Activated T-cell treated with anti-CD3 and anti-CD28 coated beads, Interleukin-2, amount 50 U/mL, for 4 hours (primary cell): ENCODE results near the gene CPEB4. TPM values are rescaled to one million over a fixed set of nuclear protein-coding genes. Genes with fewer than 3 reads are reported as not detected.

Source experiments
- ATAC-seq, 2 donors: fragments of 200-7000 bp; cut with Tn5 transposase; one replicate each; pipeline ENCODE4 v1.10.0; 2021
- DNase-seq: peaks from one replicate; pipeline ENCODE4 v3.0.0-alpha.2; 2020
- H3K27me3 Mint-ChIP-seq: one replicate; pipeline ENCODE4 v1.8.0; 2021; ENCODE audit warnings: low read depth, mixed read lengths
- H3K36me3 Mint-ChIP-seq: one replicate; pipeline ENCODE4 v1.8.0; 2022; ENCODE audit warnings: mixed read lengths; ENCODE audit not compliant: insufficient read depth
- H3K4me1 Mint-ChIP-seq: one replicate; pipeline ENCODE4 v1.8.0; 2021; ENCODE audit warnings: low read depth, mixed read lengths
- H3K4me3 Mint-ChIP-seq: one replicate; pipeline ENCODE4 v1.8.0; 2021; ENCODE audit warnings: mild to moderate bottlenecking, moderate library complexity, mixed read lengths
- H3K9me3 Mint-ChIP-seq: one replicate; pipeline ENCODE4 v1.8.0; 2021; ENCODE audit warnings: mixed read lengths
- total RNA-seq, 3 donors: library from RNA; stranded (reverse); gene quantifications; one replicate each; pipeline ENCODE4 v1.2.1, GENCODE V29; 2021

The CPEB4 gene
- total RNA-seq, 3 donors from 2014 or later: 14.4 to 17.2 (median 14.9) TPM

- peaks cover 2% of the 10 kb centered on the region for H3K27me3 Mint-ChIP-seq
- no peak overlapping the region for H3K4me3 Mint-ChIP-seq
- no peak for DNase-seq
- H3K36me3 Mint-ChIP-seq: no peaks in the 10 kb centered on the region
- no peaks in the 10 kb centered on the region for H3K9me3 Mint-ChIP-seq
- ATAC-seq: no peak
- H3K4me1 Mint-ChIP-seq: no peaks in the 10 kb centered on the region
Measured at GRCh38 chr5:173866858-173867679, 21.1 kb upstream of the CPEB4 start.

- Mint-ChIP-seq H3K36me3 (no peaks in the 10 kb centered on the region), H3K4me1 (no peaks in the 10 kb centered on the region), H3K27me3 (peaks cover 2% of the 10 kb centered on the region), H3K4me3 (no peak overlapping the region), H3K9me3 (no peaks in the 10 kb centered on the region)
- DNase-seq: no peak
- ATAC-seq: no peak
Measured at GRCh38 chr5:173868096-173868880, 19.9 kb upstream of the CPEB4 start.

GRCh38 chr5:173869316-173869715, 18.8 kb upstream of the CPEB4 start:
- H3K4me3 Mint-ChIP-seq: no peak overlapping the region
- H3K9me3 Mint-ChIP-seq: no peaks in the 10 kb centered on the region
- H3K36me3 Mint-ChIP-seq: no peaks in the 10 kb centered on the region
- H3K4me1 Mint-ChIP-seq: no peaks in the 10 kb centered on the region
- H3K27me3 Mint-ChIP-seq: peaks cover 2% of the 10 kb centered on the region
- no peak for DNase-seq
- ATAC-seq: no peak

- Mint-ChIP-seq H3K9me3 (no peaks in the 10 kb centered on the region), H3K36me3 (no peaks in the 10 kb centered on the region), H3K4me1 (no peaks in the 10 kb centered on the region), H3K27me3 (no peaks in the 10 kb centered on the region), H3K4me3 (no peak overlapping the region)
- ATAC-seq: no peak
- DNase-seq: no peak
Measured at GRCh38 chr5:173872957-173873305, 15.2 kb upstream of the CPEB4 start.

- H3K36me3 Mint-ChIP-seq: no peaks in the 10 kb centered on the region
- ATAC-seq (no peak), DNase-seq (no peak)
- no peaks in the 10 kb centered on the region for H3K27me3 Mint-ChIP-seq
- no peaks in the 10 kb centered on the region for H3K4me1 Mint-ChIP-seq
- H3K9me3 Mint-ChIP-seq: no peaks in the 10 kb centered on the region
- no peak overlapping the region for H3K4me3 Mint-ChIP-seq
Measured at GRCh38 chr5:173873306-173873922, 14.7 kb upstream of the CPEB4 start.

- ATAC-seq (no peak), DNase-seq (no peak)
- Mint-ChIP-seq H3K9me3 (no peaks in the 10 kb centered on the region), H3K4me3 (no peak overlapping the region), H3K4me1 (no peaks in the 10 kb centered on the region), H3K36me3 (no peaks in the 10 kb centered on the region), H3K27me3 (no peaks in the 10 kb centered on the region)
Measured at GRCh38 chr5:173875189-173875588, 13.0 kb upstream of the CPEB4 start.

- Mint-ChIP-seq H3K4me1 (peaks cover 7% of the 10 kb centered on the region), H3K9me3 (peaks cover 10% of the 10 kb centered on the region), H3K27me3 (no peaks in the 10 kb centered on the region), H3K36me3 (no peaks in the 10 kb centered on the region), H3K4me3 (no peak overlapping the region)
- ATAC-seq: no peak
- DNase-seq: no peak
Measured at GRCh38 chr5:173878224-173878967, 9.8 kb upstream of the CPEB4 start.

- Mint-ChIP-seq H3K36me3 (no peaks in the 10 kb centered on the region), H3K9me3 (peaks cover 13% of the 10 kb centered on the region), H3K4me3 (no peak overlapping the region), H3K27me3 (no peaks in the 10 kb centered on the region), H3K4me1 (peaks cover 25% of the 10 kb centered on the region)
- ATAC-seq: no peak
- no peak for DNase-seq
Measured at GRCh38 chr5:173880306-173880985, 7.7 kb upstream of the CPEB4 start.

- DNase-seq: no peak
- H3K27me3 Mint-ChIP-seq: no peaks in the 10 kb centered on the region
- no peaks in the 10 kb centered on the region for H3K36me3 Mint-ChIP-seq
- no peak overlapping the region for H3K4me3 Mint-ChIP-seq
- no peak for ATAC-seq
- peaks cover 39% of the 10 kb centered on the region for H3K4me1 Mint-ChIP-seq
- peaks cover 13% of the 10 kb centered on the region for H3K9me3 Mint-ChIP-seq
Measured at GRCh38 chr5:173881811-173882575, 6.2 kb upstream of the CPEB4 start.

- Mint-ChIP-seq H3K36me3 (no peaks in the 10 kb centered on the region), H3K4me1 (peaks cover 46% of the 10 kb centered on the region), H3K27me3 (no peaks in the 10 kb centered on the region), H3K4me3 (no peak overlapping the region), H3K9me3 (peaks cover 13% of the 10 kb centered on the region)
- ATAC-seq (no peak), DNase-seq (no peak)
Measured at GRCh38 chr5:173882632-173883031, 5.5 kb upstream of the CPEB4 start.

GRCh38 chr5:173883347-173883924, 4.7 kb upstream of the CPEB4 start:
- DNase-seq (no peak), ATAC-seq (no peak)
- Mint-ChIP-seq H3K4me3 (no peak overlapping the region), H3K27me3 (no peaks in the 10 kb centered on the region), H3K4me1 (peaks cover 49% of the 10 kb centered on the region), H3K36me3 (no peaks in the 10 kb centered on the region), H3K9me3 (peaks cover 13% of the 10 kb centered on the region)

- Mint-ChIP-seq H3K27me3 (no peaks in the 10 kb centered on the region), H3K4me1 (peaks cover 56% of the 10 kb centered on the region), H3K36me3 (no peaks in the 10 kb centered on the region), H3K9me3 (peaks cover 13% of the 10 kb centered on the region), H3K4me3 (peak overlapping the region; percentile 7)
- DNase-seq: peak; percentile 23
- no peak for ATAC-seq
Measured at GRCh38 chr5:173884402-173885053, 3.6 kb upstream of the CPEB4 start.
